Stomach (tissue), 4 donors: ENCODE results near the gene PKP4.

Source experiments
- CTCF ChIP-seq, 7 experiments: fragments of 450-650 bp in 4 of 7; fragments of 200-600 bp in 3 of 7; sonication (generic) in 3 of 7; IDR thresholded peaks; one replicate each; pipeline ENCODE4 v1.5.1; 2016 to 2019; ENCODE audit warnings: antibody characterized with exemption in 7 of 7, control low read depth in 2 of 7, mild to moderate bottlenecking in 1 of 7
- EP300 ChIP-seq: sonication (generic); formaldehyde crosslinking; IDR thresholded peaks from one replicate; pipeline ENCODE4 v1.6.1; 2017; ENCODE audit warnings: antibody characterized with exemption
- POLR2A ChIP-seq, 4 donors: fragments of 450-650 bp; IDR thresholded peaks; one replicate each; pipeline ENCODE4 v1.6.1; 2016; ENCODE audit warnings: antibody characterized with exemption in 4 of 4, control low read depth in 2 of 4, mild to moderate bottlenecking in 1 of 4, moderate library complexity in 1 of 4
- POLR2AphosphoS5 ChIP-seq, 3 donors: sonication (generic); formaldehyde crosslinking; IDR thresholded peaks; one replicate each; pipeline ENCODE4 v1.6.1; 2016; ENCODE audit warnings: antibody characterized with exemption in 3 of 3

DNA sequence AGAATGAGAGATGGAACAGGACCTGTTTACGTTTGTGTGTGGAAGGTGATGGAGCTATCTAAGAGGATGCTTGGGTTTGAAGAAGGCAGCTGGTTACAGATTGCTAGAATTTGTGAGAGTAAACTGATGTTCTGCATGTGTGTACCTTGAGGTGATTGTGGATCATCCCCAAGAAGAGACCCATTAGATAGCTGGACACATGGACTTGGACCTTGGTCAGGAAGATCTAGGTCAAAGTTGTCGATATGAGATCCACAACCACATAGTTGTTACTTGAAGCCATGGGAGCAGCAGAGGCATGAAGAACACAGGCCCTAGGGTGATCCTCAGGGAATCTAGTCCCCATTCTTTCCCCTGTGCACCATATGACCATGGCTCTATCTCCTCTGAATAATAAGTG lies 101.0 kb downstream of the PKP4 start:
- TF ChIP-seq CTCF (IDR thresholded peaks at IDR 0.05) (no peak), EP300 (no peak), POLR2A (IDR thresholded peaks at IDR 0.05) (no peak), POLR2AphosphoS5 (IDR thresholded peaks at IDR 0.05) (no peak)
